Sigmoid colon (tissue), 4 donors: ENCODE measurements around the gene SNX24.

Experiments used
- POLR2AphosphoS5 ChIP-seq, 4 donors: sonication (generic); formaldehyde crosslinking; IDR thresholded peaks; one replicate each; pipeline ENCODE4 v1.6.1; 2017; ENCODE audit warnings: antibody characterized with exemption in 4 of 4
- TF ChIP-seq, protein P1 (sequence below), 4 experiments: fragments of 450-650 bp in 3 of 4; fragments of 200-600 bp in 1 of 4; IDR thresholded peaks; one replicate each; pipeline ENCODE4 v1.5.1; 2016 to 2019; ENCODE audit warnings: antibody characterized with exemption in 4 of 4, mild to moderate bottlenecking in 3 of 4, moderate library complexity in 2 of 4

DNA sequence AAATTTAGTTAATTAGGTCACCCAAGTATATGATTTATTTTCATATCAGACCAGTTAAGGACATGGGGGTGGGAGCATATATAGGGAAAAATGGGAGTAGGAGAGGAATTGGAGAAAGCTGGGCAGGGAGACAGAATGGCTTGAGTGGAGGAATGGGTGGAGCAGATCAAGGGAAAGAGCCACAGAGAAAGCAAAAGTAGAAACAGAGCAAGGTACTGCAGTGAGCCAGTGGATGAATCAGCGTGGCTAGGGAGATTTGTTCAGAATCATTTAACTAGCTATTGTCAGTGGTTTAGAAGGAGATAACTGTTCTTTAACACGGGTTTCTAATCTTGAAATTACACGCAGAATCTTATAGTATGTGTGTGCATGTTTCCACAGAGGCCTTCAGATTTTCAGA is 37.4 kb downstream of the SNX24 start:
- TF ChIP-seq, protein P1, sequence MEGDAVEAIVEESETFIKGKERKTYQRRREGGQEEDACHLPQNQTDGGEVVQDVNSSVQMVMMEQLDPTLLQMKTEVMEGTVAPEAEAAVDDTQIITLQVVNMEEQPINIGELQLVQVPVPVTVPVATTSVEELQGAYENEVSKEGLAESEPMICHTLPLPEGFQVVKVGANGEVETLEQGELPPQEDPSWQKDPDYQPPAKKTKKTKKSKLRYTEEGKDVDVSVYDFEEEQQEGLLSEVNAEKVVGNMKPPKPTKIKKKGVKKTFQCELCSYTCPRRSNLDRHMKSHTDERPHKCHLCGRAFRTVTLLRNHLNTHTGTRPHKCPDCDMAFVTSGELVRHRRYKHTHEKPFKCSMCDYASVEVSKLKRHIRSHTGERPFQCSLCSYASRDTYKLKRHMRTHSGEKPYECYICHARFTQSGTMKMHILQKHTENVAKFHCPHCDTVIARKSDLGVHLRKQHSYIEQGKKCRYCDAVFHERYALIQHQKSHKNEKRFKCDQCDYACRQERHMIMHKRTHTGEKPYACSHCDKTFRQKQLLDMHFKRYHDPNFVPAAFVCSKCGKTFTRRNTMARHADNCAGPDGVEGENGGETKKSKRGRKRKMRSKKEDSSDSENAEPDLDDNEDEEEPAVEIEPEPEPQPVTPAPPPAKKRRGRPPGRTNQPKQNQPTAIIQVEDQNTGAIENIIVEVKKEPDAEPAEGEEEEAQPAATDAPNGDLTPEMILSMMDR (IDR thresholded peaks at IDR 0.05) = no peak
- no peak for TF ChIP-seq POLR2AphosphoS5 (IDR thresholded peaks at IDR 0.05)
